NK-92 (cell line): ENCODE results near the gene MEIS2.

Experiments used
- DNase-seq: peaks from one replicate; lab custom pipeline; 2025; ENCODE audit not compliant: unreplicated experiment; lab: John Stamatoyannopoulos, UW

The MEIS2 gene

GRCh38 chr15:37041042-37041441, 59.3 kb downstream of the MEIS2 start:
- no peak for DNase-seq

GRCh38 chr15:37040072-37040742, 60.1 kb downstream of the MEIS2 start:
- DNase-seq, result no peak

GRCh38 chr15:37038716-37039106, 61.6 kb downstream of the MEIS2 start:
- DNase-seq, result no peak

DNA sequence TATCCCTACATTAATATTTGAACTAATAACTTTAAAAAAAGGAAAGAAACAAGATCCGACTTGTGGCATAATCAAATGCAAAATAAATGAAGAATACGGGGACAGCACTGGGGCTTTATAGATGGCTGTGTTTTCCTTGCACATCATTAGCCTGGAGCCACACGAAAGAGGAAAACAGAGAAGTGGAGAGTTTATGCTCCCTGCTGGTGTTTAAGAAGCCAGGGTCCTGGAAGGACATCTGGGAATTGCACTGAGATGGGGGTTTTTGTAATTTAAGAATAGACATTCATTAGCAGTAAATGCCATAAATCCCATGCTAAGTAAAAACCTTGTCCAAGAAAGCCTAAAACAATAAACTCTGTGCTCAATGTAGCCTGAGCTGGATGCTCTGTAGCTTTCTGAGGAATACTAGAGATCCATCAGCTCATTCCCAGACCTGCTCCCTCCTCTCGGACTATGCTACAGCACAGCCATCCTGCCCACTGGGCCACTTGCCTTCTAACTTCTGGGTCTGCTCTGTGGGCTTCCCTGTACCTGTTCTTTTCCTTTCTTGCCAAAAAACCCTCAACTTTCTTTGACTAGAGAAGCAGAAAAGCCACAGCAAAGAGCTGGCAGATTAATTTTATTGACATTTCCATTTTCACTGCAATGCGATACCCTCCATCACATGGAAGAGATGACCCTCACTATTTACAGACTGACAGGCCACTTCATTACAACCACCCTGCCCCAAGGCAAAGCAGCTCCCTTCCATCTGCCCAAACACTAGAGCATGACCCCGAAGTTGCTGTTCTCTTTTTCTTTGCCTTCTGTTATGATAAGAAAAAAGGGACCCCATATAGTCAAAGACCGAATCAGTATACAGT, 62.3 kb downstream of the MEIS2 start:
- no peak for DNase-seq

DNA sequence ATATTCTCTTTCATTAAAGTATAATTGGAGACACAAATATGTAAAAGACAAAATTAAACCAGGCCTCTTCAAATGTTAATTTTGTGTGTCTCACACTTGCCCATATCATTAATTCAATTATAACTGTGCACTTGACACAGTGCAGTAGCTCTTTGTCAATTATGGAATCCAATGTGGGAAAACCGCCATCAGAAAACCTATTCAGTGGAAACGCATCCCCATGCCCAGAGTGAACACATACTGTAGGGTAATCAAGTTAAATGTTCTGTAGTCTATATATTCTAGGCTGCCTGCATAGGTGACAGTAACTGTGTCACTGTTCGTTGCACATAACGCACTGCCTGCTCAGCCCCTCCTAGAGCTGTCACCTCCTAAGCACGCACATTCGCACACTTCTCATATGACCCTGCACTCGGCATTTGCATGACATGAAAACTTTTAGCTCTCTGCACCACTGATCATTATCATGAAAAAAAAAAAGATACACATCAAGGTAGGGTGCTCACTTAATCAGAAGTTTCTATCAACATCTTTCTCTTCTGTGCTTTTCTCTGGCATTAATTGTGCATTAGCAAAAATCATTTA, 63.2 kb downstream of the MEIS2 start:
- DNase-seq, result no peak

DNA sequence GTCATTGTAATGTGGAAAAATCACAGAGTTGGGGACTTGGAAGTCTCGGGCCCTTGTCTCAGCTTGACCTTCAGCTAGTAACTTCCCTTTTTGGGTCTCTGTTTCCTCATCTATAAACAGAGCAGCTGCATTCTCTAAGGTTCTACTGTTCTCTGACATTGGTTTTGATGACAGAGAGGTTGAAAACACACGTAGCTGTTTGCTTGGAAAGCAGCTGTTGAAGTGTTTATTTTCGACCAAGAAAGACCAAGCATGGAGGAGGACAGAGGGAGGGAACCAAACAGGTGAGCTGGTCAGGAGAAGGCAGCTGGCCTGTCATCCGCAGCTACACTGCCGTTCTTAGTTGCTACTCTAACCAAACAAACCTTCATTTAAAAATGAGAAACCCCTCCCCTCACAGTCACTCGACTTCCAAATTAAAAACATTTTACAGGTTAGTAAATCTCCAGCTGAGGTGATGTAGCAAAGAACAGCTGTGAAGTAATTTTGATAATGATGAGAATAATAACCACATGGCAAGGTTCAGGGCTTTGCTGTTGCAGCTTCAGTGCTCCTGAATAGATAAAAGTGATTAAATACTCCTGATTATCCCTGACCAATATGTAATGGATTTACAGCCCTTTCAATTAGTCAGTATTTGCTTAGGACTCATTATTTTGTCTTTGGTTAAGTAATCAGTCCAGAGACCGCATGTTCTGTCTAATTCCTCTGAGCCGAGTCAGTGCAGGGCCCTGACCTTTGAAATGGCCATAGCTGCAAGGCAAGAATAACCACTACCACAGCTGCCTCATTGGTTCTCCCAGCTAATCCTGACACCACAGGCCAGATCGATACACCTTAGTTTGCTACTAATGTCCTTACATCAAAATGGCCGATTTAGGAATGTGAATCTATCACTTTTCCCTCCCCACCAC, 65.3 kb downstream of the MEIS2 start:
- DNase-seq, result no peak

DNA sequence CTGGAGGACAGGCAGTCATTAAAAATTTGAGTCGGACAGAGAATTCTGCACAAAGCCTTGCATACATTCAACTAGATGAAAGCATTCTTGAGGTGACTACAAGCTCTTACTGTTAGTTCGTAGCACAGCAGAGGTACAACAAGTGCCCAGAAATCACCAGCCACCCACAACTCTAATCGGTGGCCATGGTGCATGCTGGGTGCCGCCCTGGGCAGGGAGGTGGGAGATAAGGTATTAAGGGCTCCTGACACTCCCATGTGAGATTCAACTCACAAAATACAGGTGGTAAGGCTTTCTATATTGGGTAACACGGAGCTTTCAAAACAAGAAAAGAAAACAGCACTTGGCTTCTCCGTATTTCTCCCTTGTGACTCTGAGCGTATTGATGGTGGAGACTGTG, 66.0 kb downstream of the MEIS2 start:
- no peak for DNase-seq

DNA sequence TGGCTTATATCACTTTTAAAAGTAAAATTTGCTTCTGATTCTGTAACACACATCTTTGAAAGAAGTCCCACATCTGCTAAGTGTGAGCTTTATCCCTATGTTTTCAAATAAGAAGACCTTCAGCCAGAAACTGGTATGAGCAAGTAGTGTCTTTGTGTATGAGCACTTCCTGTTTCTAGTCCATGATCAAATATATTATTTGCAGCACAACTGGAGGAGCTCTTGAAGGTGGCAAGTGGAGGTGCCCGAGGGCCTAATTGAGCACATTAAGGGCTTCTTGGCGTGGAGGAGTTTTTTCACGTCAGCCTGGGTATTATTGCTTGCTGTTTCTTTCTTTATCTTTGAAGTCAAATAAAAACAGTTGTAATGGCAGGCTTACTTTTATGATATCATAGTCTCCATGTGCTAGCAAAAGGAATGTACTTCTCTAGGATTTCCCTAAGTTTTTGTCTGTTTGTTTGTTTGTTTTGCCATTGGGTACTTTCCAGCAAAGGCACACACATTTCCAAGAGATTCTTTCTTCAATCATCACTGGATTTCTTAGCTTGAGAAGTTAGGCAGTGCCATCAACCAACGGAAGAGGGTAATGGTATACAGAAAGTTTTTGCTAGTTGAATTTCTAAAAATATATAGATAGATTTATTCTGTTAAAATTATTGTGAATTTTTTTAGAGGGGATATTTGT, 68.1 kb downstream of the MEIS2 start:
- no peak for DNase-seq

- DNase-seq, result no peak
Observed at GRCh38 chr15:37031198-37031597, 69.2 kb downstream of the MEIS2 start.

GRCh38 chr15:37028625-37029296, 71.6 kb downstream of the MEIS2 start:
- no peak for DNase-seq

DNA sequence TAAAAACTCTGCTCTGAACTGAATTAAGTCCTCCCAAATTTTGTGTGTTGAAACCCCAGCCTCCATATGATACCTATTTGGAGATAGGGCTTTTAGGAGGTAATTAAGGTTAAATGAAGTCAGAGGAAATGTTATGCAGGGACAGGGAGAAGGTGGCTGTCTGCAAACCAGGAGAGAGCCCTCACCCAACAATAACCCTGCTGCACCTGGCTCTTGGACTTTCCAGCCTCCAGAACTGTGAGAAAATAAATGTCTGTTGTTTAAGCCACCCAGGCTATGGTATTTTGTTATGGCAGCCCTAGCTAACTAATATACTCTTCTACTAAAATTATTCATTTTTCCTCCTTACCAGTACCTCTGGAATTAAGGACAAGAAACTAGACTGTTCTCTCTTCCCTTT, 79.5 kb downstream of the MEIS2 start:
- DNase-seq, result no peak

DNA sequence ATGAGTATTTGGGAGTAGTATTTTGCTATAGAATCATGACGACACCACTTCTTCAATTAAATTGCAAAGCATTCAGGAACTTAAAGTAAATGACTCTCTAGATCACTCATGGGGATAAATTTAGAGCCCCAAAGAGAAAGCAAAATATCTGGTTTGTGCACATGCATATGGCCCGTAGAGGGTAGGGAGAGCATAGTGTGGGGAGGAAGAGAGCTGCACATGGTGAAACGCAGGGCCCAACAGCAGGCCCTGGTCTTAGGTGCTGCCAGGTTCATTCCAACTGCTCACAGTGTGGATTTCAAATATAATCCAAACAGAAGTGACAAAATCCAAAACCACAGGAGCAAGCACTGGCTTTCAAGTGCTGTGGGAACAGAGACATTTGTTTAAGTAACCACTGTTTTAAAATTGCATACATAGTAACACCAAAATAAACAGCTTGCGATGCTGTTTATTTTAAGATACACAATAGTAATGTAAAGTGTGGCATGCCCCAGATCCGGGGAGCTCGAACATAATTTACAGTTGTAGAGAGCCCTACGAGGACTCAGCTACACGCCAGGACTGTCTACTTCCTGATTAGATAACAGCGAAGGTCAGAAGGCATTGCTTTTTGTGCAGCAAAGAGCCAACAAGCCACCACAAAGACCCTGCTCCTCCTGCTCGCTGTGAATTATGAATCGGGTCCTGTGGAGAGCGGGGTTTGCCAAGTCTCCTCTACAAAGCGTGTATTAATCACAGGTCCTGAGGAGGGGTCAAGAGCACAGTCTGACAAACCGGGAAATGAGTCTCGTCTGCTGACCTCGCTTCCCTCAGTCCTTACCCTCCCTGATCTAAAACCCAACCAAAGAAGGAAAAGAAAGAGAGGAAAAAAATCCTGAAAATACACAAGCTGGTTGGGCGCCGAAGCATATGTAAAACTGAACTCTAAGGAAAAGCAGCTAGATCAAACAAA, 80.6 kb downstream of the MEIS2 start:
- no peak for DNase-seq

GRCh38 chr15:37017031-37017625, 83.2 kb downstream of the MEIS2 start:
- no peak for DNase-seq

DNA sequence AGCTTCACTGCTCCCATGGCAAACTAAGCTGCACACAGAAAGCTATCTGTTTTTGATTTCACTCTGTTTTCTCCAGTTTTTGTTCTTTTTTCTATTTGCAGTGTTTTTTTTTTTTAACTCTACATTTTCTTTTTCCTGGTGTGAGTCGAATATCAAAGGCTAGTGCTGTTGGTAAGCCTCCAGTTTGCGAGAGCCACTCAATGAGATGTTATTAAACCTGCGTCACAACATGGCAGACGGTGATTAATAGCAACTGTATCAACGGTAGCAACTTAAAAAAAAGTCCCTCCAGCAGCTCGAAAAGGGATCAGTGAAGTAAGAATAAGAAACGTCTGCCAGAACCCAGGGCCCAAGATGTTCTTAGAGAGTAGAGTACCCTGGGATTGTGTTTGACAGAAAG, 84.1 kb downstream of the MEIS2 start:
- no peak for DNase-seq

- DNase-seq, result no peak
Observed at GRCh38 chr15:37015451-37015850, 84.9 kb downstream of the MEIS2 start.

- DNase-seq, result no peak
Observed at GRCh38 chr15:37015035-37015434, 85.3 kb downstream of the MEIS2 start.

- DNase-seq, result no peak
Observed at GRCh38 chr15:37014566-37014965, 85.8 kb downstream of the MEIS2 start.

DNA sequence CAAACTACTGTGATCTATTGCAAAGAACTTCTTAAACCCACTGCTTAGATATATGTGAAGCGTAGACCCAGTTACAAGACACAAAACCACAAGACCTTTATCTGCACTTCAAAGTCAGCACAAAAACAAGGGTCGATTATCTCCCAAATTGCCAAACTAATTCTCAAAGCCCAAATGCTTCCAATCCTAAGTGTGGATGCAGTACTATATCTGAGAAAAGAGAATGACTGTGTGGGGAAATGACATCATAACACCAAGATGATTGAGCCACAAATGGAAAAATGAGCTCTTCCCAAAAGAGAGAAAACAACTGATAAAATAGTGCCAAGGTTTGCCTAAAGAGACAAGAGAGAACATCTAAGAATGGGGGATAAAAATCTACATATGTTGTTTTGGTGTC, 86.2 kb downstream of the MEIS2 start:
- DNase-seq, result no peak

GRCh38 chr15:37010595-37010994, 89.8 kb downstream of the MEIS2 start:
- DNase-seq, result no peak
